Thyroid gland (tissue), 4 donors: Measurements from ENCODE around the gene PPM1E.

Experiments used
- CTCF ChIP-seq, 6 experiments: fragments of 200-600 bp in 3 of 6; fragments of 450-650 bp in 3 of 6; sonication (generic) in 3 of 6; IDR thresholded peaks; one replicate each; pipeline ENCODE4 v1.5.1; 2016 to 2019; ENCODE audit warnings: antibody characterized with exemption in 6 of 6, mild to moderate bottlenecking in 2 of 6, inconsistent platforms in 1 of 6, moderate library complexity in 1 of 6
- POLR2A ChIP-seq, 2 donors: fragments of 450-650 bp; IDR thresholded peaks; one replicate each; pipeline ENCODE4 v1.6.1; 2017; ENCODE audit warnings: antibody characterized with exemption in 2 of 2, mild to moderate bottlenecking in 2 of 2, moderate library complexity in 1 of 2

- no peak for TF ChIP-seq CTCF (IDR thresholded peaks at IDR 0.05)
- no peak for TF ChIP-seq POLR2A (IDR thresholded peaks at IDR 0.05)
Observed at GRCh38 chr17:58918884-58919283, 163.2 kb downstream of the PPM1E start.
